OCI-LY3 (cell line): ENCODE measurements around the gene LHFPL3.

ENCODE experiments used
- EZH2phosphoT487 ChIP-seq: fragments of 200-600 bp; shearing (Covaris generic); IDR thresholded peaks from 2 replicates; pipeline ENCODE4 v1.6.1; 2018; ENCODE audit warnings: antibody characterized with exemption, mixed run types, low read depth
- TF ChIP-seq, protein P1 (sequence below): fragments of 200-600, 300-600 bp; sonication (generic); IDR thresholded peaks from 2 replicates; pipeline ENCODE4 v1.5.1; 2014; ENCODE audit warnings: antibody characterized with exemption, low read length, low read depth

DNA sequence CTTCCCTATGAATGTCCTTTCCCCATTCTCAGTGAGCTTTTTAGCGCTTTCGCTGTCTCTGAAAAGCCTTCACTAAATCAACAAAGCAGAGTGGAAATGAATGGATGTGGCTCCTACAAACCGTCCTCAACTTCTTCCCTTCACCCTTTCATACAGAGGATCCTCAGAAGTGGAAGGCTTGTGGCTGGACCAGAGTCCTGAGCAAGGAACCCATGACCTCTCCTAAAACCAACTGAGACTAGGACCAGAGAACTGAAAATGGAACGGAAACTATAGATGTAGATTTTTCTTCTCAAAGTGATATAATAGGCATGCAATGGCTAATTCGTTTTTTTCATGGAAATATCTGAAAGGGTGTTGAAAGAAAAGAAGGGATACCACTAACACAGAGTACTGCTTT, 122.5 kb downstream of the LHFPL3 start:
- TF ChIP-seq, protein P1, sequence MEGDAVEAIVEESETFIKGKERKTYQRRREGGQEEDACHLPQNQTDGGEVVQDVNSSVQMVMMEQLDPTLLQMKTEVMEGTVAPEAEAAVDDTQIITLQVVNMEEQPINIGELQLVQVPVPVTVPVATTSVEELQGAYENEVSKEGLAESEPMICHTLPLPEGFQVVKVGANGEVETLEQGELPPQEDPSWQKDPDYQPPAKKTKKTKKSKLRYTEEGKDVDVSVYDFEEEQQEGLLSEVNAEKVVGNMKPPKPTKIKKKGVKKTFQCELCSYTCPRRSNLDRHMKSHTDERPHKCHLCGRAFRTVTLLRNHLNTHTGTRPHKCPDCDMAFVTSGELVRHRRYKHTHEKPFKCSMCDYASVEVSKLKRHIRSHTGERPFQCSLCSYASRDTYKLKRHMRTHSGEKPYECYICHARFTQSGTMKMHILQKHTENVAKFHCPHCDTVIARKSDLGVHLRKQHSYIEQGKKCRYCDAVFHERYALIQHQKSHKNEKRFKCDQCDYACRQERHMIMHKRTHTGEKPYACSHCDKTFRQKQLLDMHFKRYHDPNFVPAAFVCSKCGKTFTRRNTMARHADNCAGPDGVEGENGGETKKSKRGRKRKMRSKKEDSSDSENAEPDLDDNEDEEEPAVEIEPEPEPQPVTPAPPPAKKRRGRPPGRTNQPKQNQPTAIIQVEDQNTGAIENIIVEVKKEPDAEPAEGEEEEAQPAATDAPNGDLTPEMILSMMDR, result no peak
- no peak for TF ChIP-seq EZH2phosphoT487
